Stimulated activated CD4-positive, alpha-beta T cell treated with anti-CD3 and anti-CD28 coated beads, TNF-alpha, amount 100 ng/mL, for 24 hours (primary cell): ENCODE results near the gene VARS2.
"Not testable (repeated sequence)": the region's sequence is repeated elsewhere in the genome, so short reads cannot be mapped to it uniquely, and the experiment has no call there.

Experiments
- DNase-seq, 3 experiments: peaks; one replicate each; pipeline ENCODE4 v3.0.0-alpha.2; 2020; ENCODE audit warnings: low read depth in 3 of 3

VARS2 gene

DNA sequence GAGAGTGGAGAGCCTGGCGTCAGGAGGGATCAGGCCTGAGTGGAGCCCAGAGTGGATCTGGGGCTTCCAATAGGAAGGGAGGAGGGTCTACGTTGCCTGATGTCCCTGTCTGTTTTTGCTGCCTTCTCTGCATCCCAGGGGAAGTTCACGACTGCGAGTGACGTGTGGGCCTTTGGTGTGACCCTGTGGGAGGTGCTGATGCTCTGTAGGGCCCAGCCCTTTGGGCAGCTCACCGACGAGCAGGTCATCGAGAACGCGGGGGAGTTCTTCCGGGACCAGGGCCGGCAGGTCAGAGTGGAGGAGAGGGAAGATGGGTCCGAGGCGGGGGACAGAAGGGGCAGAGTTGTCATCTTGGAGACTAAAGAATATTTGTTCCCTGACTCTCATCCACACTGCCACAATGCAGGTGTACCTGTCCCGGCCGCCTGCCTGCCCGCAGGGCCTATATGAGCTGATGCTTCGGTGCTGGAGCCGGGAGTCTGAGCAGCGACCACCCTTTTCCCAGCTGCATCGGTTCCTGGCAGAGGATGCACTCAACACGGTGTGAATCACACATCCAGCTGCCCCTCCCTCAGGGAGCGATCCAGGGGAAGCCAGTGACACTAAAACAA is 15.2 kb upstream of the VARS2 start:
- no peak for DNase-seq

DNA sequence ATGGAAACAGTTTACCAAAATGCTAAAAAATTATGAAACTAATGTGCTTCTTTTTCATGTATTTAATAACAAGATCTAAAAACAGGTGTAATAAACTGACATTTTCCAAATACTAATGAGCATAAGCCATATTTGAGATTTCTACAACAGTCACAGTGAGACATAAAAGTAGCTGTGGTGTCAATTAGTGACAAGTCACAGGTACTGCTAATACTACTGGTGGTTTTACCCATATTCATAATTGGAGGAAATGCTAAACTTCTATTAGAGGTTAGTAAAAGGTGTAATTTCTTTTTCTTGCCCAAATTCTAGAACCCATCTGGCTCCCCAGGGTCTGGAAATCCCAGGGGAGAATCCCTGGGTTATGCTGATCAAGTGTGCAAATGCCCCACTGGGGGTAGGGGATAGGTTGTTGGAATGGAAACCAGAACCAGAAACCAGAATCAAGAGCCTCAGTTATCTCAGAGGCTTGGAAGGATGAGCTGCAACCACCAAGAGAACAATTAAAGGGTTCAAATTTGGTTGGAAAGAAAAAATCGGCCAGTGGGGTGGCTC is 13.1 kb upstream of the VARS2 start:
- no peak for DNase-seq

DNA sequence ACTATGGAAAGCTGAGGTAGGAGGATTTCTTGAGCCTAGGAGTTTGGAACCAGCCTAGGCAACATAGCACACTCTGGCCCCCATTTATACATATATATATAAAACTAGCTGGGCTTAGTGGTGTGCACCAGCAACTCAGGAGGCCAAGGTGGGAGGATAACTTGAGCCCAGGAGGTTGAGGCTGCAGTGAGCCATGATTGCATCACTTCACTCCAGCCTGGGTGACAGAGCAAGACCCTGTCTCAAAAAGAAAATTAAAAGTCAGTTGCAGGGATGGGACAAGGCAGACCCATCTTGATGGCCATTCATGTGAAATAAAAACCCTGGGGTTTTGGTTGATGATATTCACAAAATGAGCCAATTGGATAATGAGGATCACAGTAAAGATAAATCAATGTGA is 12.6 kb upstream of the VARS2 start:
- no peak for DNase-seq

DNA sequence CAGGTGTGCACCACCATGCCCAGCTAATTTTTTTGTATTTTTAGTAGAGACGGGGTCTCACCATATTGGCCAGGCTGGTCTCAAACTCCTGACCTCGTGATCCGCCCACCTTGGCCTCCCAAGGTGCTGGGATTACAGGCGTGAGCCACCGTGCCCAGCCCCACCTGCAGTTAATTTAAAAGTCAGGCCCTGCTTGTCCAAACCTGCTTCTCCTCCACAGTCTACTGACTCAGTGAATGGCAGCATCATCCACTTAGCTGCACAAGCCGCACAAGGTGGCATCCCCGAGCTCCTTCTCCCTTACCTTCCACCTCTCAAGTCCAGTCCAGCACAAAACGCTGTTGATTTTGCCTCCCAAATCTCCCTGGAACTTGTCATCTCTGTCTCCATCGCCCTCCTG is 11.8 kb upstream of the VARS2 start:
- not testable (repeated sequence) for DNase-seq

DNA sequence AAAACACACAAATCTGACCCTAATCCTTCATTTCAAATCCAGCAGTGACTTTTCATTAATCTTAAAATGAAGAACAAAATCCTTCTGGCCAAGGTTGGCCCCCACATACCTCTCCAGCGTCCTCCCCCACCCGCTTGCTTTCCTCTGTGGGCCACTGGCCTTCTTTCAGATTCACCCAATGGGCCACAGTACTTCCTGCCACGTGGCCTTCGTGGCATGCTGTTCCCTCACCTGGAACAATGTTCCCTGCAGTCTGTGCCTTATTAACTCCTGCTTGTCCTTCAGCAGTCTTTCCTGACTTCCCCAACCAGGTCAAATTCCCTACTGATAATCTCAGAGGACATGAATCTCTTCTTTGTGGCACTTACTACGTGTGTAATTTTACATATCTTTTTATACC is 11.3 kb upstream of the VARS2 start:
- DNase-seq: no peak

DNA sequence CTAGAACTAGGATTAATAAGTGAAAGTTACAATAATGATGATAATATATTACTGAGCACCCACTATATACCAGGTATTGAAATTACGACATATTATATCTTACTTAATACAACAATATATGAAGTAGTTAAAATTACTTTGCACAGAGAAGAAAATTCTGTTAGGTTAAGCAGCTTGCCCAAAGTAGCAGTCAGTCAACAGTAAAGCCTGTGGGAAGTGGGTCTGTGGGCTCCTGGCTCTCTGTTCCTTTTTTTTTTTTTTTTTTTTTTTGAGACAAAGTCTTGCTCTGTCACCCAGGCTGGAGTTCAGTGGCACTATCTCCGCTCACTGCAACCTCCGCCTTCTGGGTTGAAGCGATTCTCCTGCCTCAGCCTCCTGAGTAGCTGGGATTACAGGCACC is 10.8 kb upstream of the VARS2 start:
- DNase-seq: no peak

DNA sequence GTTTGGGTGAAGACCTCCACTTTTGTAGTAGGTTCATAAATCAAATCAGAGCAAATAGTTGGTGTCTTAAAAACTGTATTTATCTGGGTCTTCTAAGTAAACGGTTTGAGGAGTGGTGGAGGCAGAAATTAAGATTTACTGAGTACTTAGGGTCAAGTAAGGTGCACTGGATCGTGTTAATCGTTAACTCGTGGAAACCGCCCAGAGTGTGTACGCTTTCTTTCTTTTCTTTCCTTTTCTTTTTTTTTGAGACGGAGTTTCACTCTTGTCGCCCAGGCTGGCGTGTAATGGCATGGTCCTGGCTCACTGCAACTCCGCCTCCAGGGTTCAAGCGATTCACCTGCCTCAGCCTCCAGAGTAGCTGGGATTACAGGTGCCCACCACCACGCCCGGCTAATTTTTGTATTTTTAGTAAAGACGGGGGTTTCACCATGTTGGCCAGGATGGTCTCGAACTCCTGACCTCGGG is 6.7 kb upstream of the VARS2 start:
- DNase-seq: not testable (repeated sequence)

DNA sequence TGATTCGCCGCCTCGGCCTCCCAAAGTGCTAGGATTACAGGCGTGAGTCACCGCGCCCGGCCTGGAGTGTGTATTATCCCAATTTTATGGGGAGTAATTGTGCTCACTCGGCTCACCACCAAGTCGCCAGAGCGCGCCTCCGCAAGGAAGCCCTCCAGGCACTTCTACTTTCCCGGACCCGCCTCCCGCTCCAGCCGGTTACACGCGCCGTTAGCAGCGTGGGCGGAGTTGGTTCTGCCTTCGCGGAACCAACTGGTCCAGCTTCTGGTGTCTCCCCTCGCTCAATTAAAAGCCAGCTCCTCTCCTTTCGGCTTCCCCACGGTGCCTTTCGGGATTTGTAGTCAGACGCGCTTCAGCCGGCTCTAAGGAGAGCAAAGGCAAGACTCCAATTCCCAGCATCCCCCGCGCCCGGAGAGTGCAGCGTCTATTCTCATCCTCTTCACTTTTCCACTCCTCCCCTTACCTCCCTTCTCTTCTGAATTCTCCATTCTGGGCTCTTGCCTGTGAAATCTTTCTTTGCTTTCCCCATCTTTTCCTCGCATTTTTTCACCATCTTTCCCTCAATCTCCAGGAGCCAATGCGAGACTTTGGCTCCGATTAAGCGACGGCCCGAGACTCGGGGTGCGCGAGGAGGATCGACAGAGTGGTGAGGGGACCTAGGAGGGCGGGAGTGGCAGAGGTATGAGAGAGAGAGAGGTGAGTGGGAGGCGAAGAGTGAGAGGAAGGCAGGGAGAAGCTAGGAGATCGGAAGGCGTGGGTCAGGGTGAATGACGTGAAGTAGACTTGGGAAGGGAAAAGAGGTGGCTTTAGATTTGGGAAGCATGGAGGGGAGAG is 6.1 kb upstream of the VARS2 start, which contains the start of gene GTF2H4:
Gene GTF2H4 (plus strand): TSS at position 450 of the 834 bp plus-strand sequence.
- peak; percentile 87 to 95 (median 94) for DNase-seq

DNA sequence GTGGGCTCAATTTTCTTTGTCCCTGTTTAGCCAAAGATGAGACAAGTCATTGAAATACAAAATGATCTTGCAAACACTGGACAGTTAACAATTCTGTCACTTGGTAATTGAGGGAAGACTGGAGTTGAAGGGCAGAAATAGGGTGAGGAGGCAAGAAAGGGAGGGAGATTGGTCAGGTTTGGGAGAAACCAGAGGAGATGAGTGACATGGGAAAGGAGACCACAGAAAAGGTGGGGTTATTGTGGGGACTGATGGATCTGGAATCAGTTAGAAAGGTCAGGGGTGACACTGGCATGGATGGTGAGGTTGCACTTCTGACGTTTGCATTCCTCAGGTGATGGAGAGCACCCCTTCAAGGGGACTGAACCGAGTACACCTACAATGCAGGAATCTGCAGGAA is 5.3 kb upstream of the VARS2 start:
- DNase-seq: no peak

DNA sequence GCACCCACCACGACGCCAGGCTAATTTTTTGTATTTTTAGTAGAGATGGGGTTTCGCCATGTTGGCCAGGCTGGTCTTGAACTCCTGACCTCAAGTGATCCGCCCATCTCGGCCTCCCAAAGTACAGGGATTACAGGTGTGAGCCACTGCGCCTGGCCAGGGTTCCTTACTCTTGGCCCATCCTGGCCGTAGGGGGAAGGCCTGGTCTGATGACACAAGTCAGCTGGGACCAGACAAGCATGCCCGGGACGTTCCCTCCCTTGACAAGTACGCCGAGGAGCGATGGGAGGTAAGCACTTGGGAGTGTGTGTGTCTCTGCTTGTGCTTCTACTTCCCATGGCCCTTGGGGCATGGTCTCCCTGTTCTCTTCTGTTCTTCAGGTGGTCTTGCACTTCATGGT is 3.6 kb upstream of the VARS2 start:
- not testable (repeated sequence) for DNase-seq

DNA sequence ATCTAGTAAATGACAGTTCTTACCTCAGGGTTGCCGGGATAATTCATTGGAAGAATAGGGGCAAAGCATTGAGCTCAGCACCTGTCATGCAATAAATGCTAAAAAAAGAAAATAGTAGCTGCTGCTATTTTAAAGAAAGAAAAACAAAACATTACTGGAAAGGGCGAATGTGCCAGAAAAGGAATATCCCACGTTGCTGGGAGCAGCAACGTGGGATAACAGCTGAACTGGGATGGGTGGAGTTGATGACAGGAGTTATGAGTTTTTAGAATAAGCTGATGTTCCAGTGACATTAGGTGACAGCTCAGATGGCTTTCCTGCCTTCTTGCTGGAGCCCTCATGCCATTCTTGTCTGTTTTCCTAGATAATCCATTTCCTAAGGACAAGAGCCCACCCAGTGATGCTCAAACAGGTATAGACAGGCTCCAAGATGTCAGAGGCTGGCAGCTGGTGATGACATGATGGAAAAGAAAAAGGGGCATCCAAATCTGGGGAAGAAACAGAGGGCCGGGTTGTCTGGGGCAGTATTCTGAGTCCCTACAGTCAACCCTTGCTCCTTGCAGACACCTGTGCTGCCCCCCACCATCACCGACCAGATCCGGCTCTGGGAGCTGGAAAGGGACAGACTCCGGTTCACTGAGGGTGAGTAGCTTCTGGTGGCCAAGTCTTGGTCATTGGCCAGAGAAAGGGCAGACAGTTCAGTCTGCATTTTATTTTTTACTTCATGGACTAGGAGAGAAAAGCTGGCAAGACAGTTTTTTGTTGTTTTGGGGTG is 1.1 kb upstream of the VARS2 start:
- DNase-seq: no peak

DNA sequence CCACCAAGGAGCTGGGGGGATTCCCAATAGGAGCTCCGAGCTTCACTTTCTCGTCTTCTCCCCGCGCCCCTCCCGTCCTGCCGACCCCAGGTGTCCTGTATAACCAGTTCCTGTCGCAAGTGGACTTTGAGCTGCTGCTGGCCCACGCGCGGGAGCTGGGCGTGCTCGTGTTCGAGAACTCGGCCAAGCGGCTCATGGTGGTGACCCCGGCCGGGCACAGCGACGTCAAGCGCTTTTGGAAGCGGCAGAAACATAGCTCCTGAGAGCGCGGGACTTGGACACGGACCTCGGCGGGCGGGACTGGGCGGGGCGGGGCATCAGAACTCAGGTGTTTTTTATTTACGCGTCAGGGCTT is 340 bp upstream of the VARS2 start:
- DNase-seq: no peak

DNA sequence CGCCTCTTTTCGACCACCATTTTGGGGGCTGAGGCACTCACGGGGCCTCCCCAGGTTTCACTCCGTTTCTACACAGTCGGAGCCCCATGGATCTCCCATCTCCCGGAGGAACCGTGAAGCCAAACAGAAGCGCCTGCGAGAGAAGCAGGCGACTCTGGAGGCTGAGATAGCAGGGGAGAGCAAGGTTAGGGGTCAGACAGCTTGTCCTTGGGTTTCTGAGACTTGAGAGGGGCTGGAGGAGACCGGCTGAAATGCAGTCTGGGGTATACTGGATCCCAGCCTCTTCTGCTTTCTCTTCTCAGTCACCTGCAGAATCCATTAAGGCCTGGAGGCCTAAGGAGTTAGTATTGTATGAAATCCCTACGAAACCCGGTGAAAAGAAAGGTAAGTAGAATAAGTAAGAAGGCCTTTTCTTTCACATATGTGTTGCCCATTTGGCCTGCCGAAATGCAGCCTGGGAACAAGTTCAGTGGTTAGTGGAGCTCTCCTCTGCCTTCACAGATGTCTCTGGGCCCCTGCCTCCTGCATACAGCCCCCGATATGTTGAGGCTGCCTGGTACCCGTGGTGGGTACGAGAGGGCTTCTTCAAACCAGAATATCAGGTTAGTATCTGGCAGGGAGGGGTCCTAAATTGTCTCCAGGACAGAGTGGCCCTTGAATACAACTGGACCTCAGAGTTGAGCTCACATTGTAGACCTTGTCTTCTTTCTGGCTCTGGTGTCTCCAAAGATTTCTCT is 984 bp downstream of the VARS2 start:
- DNase-seq: no peak

DNA sequence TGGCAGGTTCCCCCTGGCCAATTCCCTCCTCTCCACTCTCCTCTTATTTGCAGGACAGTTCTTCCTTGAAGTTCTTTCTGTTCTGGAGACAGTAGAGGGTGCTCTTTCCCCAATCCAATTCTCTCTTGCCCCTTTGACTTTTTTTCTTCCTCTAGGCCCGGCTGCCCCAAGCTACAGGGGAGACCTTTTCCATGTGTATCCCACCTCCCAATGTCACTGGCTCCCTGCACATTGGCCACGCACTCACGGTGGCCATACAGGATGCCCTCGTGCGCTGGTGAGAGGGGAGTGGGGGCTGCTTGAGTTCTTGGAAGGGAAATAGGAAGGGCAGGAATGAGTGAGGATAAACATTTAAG is 1.5 kb downstream of the VARS2 start:
- no peak for DNase-seq

DNA sequence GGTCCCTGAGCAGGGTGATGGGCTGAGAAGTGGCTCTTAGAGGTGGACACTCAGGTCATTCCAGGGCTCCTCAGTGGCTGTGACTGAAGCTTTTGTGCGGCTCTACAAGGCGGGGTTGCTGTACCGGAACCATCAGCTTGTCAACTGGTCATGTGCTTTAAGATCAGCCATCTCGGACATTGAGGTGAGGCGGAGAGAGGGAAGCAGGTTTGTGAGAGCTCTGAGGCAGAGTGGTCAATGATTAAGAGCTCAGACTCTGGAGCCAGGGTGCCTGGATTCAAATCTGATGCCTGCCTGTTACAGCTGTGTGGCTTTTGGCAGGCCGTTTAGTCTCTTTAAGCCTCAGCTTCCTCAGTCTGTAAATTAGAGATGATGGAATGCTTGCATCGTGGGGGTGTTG is 3.0 kb downstream of the VARS2 start:
- DNase-seq: no peak

DNA sequence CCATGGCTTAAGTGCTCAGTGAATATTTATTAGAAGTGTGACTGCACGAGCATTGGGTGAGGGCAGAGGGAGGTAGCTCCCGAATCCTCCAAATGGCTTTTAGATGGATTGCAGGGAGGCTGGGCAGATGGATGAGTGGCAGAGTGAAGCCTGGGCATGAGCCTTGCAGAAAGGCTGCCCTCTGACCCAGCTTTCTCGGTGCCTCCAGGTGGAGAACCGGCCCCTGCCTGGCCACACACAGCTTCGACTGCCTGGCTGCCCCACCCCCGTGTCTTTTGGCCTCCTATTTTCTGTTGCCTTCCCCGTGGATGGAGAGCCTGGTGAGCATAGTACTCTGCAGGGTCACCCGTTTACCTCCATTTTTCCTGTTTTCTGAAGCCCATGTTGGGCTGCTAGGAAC is 3.4 kb downstream of the VARS2 start:
- DNase-seq: no peak

DNA sequence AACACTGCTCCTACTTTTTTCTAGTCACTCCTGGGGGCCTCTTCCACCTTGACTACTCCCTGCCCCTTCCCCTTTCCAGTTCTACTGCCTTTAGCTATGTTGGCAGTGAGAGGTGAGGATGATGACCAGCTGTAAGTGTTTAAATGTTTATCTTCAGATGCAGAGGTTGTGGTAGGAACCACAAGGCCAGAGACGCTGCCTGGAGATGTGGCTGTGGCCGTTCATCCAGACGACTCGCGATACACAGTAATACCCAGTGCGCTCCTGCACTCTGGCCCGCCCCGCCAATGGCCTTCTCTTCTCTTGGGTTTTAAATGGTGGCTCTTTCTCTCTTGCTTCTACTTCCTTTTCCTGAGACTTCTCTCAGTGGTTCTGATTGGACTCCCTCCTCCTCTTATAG is 4.6 kb downstream of the VARS2 start:
- no peak for DNase-seq

DNA sequence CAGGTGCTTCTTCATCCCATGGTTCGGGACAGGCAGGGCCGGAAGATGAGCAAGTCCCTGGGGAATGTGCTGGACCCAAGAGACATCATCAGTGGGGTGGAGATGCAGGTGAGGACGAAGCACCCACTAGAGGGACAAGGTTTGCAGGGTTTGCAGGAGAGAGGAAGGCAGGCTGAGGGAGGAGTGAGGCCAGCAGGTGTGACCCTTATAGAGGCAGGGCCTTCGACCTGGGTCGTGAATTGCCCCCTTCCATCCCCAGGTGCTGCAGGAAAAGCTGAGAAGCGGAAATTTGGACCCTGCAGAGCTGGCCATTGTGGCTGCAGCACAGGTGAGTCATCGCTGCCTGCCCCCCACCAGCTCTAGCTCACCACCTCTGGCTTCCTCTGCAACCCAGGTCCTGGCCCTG is 8.4 kb downstream of the VARS2 start:
- no peak for DNase-seq

DNA sequence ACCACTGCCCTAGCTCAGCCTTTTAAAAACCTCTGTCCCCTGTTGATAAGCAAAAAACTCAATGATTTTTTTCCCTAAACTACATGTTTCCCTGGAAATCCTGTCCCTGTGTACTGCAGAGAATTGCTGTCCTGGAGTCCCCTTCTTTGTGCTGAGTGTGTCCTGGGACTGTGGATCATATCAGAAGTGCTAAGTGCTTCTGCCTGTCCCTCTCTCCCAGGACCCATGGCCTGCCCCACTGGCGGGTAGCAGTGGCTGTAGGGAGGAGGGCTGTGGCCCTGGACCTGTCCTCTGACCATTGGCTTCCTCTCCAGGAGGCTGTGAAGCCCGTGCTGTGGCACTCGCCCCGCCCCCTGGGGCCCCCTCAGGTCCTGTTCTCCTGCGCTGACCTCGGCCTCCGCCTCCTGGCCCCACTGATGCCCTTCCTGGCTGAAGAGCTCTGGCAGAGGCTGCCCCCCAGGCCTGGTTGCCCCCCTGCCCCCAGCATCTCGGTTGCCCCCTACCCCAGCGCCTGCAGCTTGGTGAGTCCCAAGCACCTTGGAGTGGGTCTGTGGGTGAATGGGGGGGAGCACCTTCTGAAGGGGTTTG is 10.1 kb downstream of the VARS2 start:
- not testable (repeated sequence) for DNase-seq

DNA sequence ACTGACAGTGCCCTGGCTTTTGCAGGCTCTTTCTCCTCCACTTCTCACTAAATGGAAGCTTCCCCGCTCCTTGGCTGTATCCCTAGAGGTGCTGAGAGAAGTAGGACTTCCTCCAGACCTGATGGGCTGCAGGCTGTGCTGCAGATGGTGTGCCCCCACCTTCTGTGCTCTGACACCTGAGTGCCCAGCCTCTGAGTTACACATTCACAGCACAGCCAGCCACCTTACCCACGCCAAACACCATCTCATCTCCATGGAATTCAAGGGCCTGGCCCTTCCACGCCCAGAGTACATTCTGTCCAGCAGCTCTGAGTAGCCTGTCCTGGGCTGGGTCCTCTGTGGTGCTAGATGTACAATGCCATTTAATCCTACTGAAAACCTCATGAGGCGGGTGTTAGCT is 12.6 kb downstream of the VARS2 start:
- DNase-seq: no peak

DNA sequence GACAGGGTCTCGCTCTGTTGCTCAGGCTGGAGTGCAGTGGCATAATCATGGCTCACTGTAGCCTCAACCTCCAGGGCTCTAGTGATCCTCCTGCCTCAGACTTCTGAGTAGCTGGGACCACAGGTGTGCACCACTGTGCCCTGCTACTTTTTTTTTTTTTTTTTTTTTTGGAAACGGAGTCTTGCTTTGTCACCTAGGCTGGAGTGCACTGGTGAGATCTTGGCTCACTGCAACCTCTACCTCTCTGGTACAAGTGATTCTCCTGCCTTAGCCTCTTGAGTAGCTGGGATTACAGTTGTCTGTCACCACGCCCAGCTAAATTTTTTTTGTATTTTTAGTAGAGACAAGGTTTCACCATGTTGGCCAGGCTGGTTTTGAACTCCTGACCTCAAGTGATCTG is 13.0 kb downstream of the VARS2 start:
- DNase-seq: not testable (repeated sequence)
